ENCODE measurements around the gene SLC35F1. TPM values are rescaled to one million over a fixed set of nuclear protein-coding genes. Genes with fewer than 3 reads are reported as not detected.

The SLC35F1 gene
- polyA plus RNA-seq, 2 of the 4 experiments (the other 2 are of a cell fraction) = 0.01 TPM; not detected in 1

GRCh38 chr6:118252474-118252873 is 345.4 kb downstream of the SLC35F1 start:
- ATAC-seq = no peak

GRCh38 chr6:118253741-118254140 is 346.7 kb downstream of the SLC35F1 start:
- DNase-seq (ENCODE audit: low read depth in 1 of 2, low spot score in 1 of 2) (no peak), ATAC-seq (no peak), FAIRE-seq (no peak)
- Histone ChIP-seq H3K4me3 (no peak overlapping the region), H3K27ac (no peak overlapping the region), H3K4me2 (no peak overlapping the region), H3K9me3 (no peaks in the 10 kb centered on the region), H3K4me1 (no peaks in the 10 kb centered on the region)
- ChIA-PET CTCF (no interaction called here), POLR2A (no interaction called here)
- WGBS (ENCODE audit: missing lambda C conversion rate) = 22% methylated on average over 3 of the region's 3 CpGs
- no peak for TF ChIP-seq MAFK (IDR thresholded peaks at IDR 0.05; ENCODE audit: partially characterized antibody)
- TF ChIP-seq ZSCAN20 (CRISPR knock-in tag; IDR thresholded peaks at IDR 0.05) = no peak
- TF ChIP-seq CHD4 (IDR thresholded peaks at IDR 0.05; ENCODE audit: borderline replicate concordance) = no peak
- no peak for TF ChIP-seq MYC (IDR thresholded peaks at IDR 0.05; ENCODE audit: borderline replicate concordance, low read length)
- TF ChIP-seq HEYL (CRISPR knock-in tag; IDR thresholded peaks at IDR 0.05) = no peak
- TF ChIP-seq RARB (CRISPR knock-in tag; IDR thresholded peaks at IDR 0.05) = no peak
- TF ChIP-seq TP53 (CRISPR knock-in tag; IDR thresholded peaks at IDR 0.05) = no peak
- TF ChIP-seq FOXS1 (CRISPR knock-in tag; IDR thresholded peaks at IDR 0.05) = no peak
- no peak for TF ChIP-seq ZFP36 (IDR thresholded peaks at IDR 0.05; ENCODE audit: borderline replicate concordance, partially characterized antibody)
- no peak for TF ChIP-seq EHF (CRISPR knock-in tag; IDR thresholded peaks at IDR 0.05)
- TF ChIP-seq RCOR1 (IDR thresholded peaks at IDR 0.05; ENCODE audit: low read depth, low read length) = no peak
- no peak for TF ChIP-seq CBX8 (IDR thresholded peaks at IDR 0.05)
- TF ChIP-seq HDAC2 (IDR thresholded peaks at IDR 0.05) = no peak
- no peak for TF ChIP-seq ESRRA (IDR thresholded peaks at IDR 0.05; ENCODE audit: borderline replicate concordance, low read length)
- no peak for TF ChIP-seq PHF8 (IDR thresholded peaks at IDR 0.05; ENCODE audit: borderline replicate concordance, low read depth)
- no peak for TF ChIP-seq ELK1 (IDR thresholded peaks at IDR 0.05; ENCODE audit: low read depth, low read length)

More at GRCh38 chr6:118252474-118252873, 345.4 kb downstream of the SLC35F1 start:
- H3K4me2 ChIP-seq = no peak overlapping the region
- H3K4me3 ChIP-seq = no peak overlapping the region
- no peak for DNase-seq (ENCODE audit: low read depth in 1 of 2, low spot score in 1 of 2)
- FAIRE-seq = no peak
- ChIA-PET POLR2A (no interaction called here), CTCF (no interaction called here)
- no peaks in the 10 kb centered on the region for H3K4me1 ChIP-seq
- no peak for TF ChIP-seq RNF2 (IDR thresholded peaks at IDR 0.05; ENCODE audit: borderline replicate concordance, low read depth)
- no peak for TF ChIP-seq TP53 (CRISPR knock-in tag; IDR thresholded peaks at IDR 0.05)
- no peak for TF ChIP-seq KDM1A (IDR thresholded peaks at IDR 0.05; ENCODE audit: low read depth)
- TF ChIP-seq HOXB13 (CRISPR knock-in tag; IDR thresholded peaks at IDR 0.05; ENCODE audit: low read depth) = no peak
- no peak for TF ChIP-seq ZNF302 (CRISPR knock-in tag; IDR thresholded peaks at IDR 0.05)
- TF ChIP-seq ELK1 (IDR thresholded peaks at IDR 0.05; ENCODE audit: low read depth, low read length) = no peak
- no peak for TF ChIP-seq MAFK (IDR thresholded peaks at IDR 0.05; ENCODE audit: partially characterized antibody)
- no peak for TF ChIP-seq JUN (IDR thresholded peaks at IDR 0.05)
- TF ChIP-seq BHLHE40 (IDR thresholded peaks at IDR 0.05; ENCODE audit: low read depth, low read length) = no peak
- no peak for TF ChIP-seq BCL3 (IDR thresholded peaks at IDR 0.05)
- TF ChIP-seq MAZ (IDR thresholded peaks at IDR 0.05; ENCODE audit: borderline replicate concordance, low read depth, low read length) = no peak
- no peak for TF ChIP-seq ESRRA (IDR thresholded peaks at IDR 0.05; ENCODE audit: borderline replicate concordance, low read length)
- TF ChIP-seq RFX5 (IDR thresholded peaks at IDR 0.05) = no peak
- H3K27ac ChIP-seq = no peak overlapping the region
- 5% methylated on average over 1 of the region's 1 CpG for WGBS (ENCODE audit: missing lambda C conversion rate)
- no peaks in the 10 kb centered on the region for H3K9me3 ChIP-seq
